GM12891 (cell line): ENCODE measurements around the gene ACAD9.
A peak's percentile ranks its signal among the peaks of the same experiment; 100 is the strongest.
"Not testable (repeated sequence)": the region's sequence is repeated elsewhere in the genome, so short reads cannot be mapped to it uniquely, and the experiment has no call there.

Source experiments
- DNase-seq: peaks from one replicate; pipeline ENCODE4 v3.0.0; 2011; ENCODE audit warnings: low spot score; ENCODE audit not compliant: insufficient read length
- FAIRE-seq: peaks from 2 replicates; lab custom pipeline; 2011; peaks lifted over from hg19 to GRCh38; lab: Jason Lieb, UNC
- PAX5 ChIP-seq: IDR thresholded peaks from 2 replicates; pipeline ENCODE4 v1.6.1; 2011; ENCODE audit warnings: low read length, moderate library complexity, mild to moderate bottlenecking; ENCODE audit not compliant: insufficient read depth, severe bottlenecking
- POLR2A ChIP-seq: IDR thresholded peaks from 2 replicates; pipeline ENCODE4 v1.6.1; 2011; ENCODE audit warnings: low read depth, low read length, control low read depth
- POLR2AphosphoS5 ChIP-seq: IDR thresholded peaks from 2 replicates; pipeline ENCODE4 v1.6.1; 2011; ENCODE audit warnings: low read depth, low read length, control low read depth
- POU2F2 ChIP-seq: IDR thresholded peaks from 2 replicates; pipeline ENCODE4 v1.6.1; 2011; ENCODE audit warnings: low read depth, mild to moderate bottlenecking, control low read depth, low read length, moderate library complexity
- SPI1 ChIP-seq: IDR thresholded peaks from 2 replicates; pipeline ENCODE4 v1.6.1; 2011; ENCODE audit warnings: low read depth, low read length, control low read depth
- TAF1 ChIP-seq: IDR thresholded peaks from 2 replicates; pipeline ENCODE4 v1.6.1; 2011; ENCODE audit warnings: low read depth, low read length, control low read depth

The ACAD9 gene

GRCh38 chr3:128874481-128875180 is 4.8 kb upstream of the ACAD9 start:
- DNase-seq (no peak), FAIRE-seq (peak; percentile 38)
- TF ChIP-seq POLR2A, result no peak
- no peak for TF ChIP-seq SPI1

GRCh38 chr3:128875556-128876120 is 3.8 kb upstream of the ACAD9 start:
- no peak for DNase-seq
- peak; percentile 75 for FAIRE-seq
- no peak for TF ChIP-seq TAF1
- peak; percentile 23; the same call in 1 of the 2 replicates for TF ChIP-seq SPI1

GRCh38 chr3:128878011-128878457 is 1.4 kb upstream of the ACAD9 start:
- TF ChIP-seq TAF1 (no peak), POLR2AphosphoS5 (no peak), PAX5 (no peak), POU2F2 (no peak), POLR2A (no peak), SPI1 (no peak)
- DNase-seq (no peak), FAIRE-seq (no peak)

GRCh38 chr3:128878556-128879124 is 780 bp upstream of the ACAD9 start:
- DNase-seq, result no peak
- peak; percentile 13 for FAIRE-seq
- TF ChIP-seq POLR2A, result 0 out of 2 replicates have a peak, but pooled peaks have one; percentile 14
- TF ChIP-seq POU2F2, result no peak

GRCh38 chr3:128879991-128880390 is 571 bp downstream of the ACAD9 start:
- FAIRE-seq, result no peak
- TF ChIP-seq POU2F2, result no peak
- no peak for TF ChIP-seq POLR2AphosphoS5
- TF ChIP-seq SPI1, result no peak
- TF ChIP-seq PAX5, result no peak
- no peak for TF ChIP-seq TAF1
- no peak for TF ChIP-seq POLR2A
- DNase-seq, result no peak

GRCh38 chr3:128880455-128880854 is 1.0 kb downstream of the ACAD9 start:
- not testable (repeated sequence) for FAIRE-seq, DNase-seq

GRCh38 chr3:128881576-128881975 is 2.2 kb downstream of the ACAD9 start:
- FAIRE-seq (no peak), DNase-seq (no peak)
- TF ChIP-seq PAX5 (no peak), POLR2A (no peak), TAF1 (no peak), POU2F2 (no peak), POLR2AphosphoS5 (no peak), SPI1 (no peak)

GRCh38 chr3:128882719-128883118 is 3.3 kb downstream of the ACAD9 start:
- no peak for DNase-seq
- no peak for TF ChIP-seq PAX5
- TF ChIP-seq POU2F2, result no peak
- no peak for TF ChIP-seq SPI1
- no peak for TF ChIP-seq POLR2AphosphoS5
- no peak for TF ChIP-seq POLR2A
- no peak for TF ChIP-seq TAF1
- no peak for FAIRE-seq

GRCh38 chr3:128884992-128885391 is 5.6 kb downstream of the ACAD9 start:
- DNase-seq, result no peak
- FAIRE-seq, result no peak
- TF ChIP-seq POLR2AphosphoS5 (no peak), POLR2A (no peak), PAX5 (no peak), SPI1 (no peak), TAF1 (no peak), POU2F2 (no peak)

- DNase-seq (no peak), FAIRE-seq (no peak)
- TF ChIP-seq SPI1 (no peak), POLR2AphosphoS5 (no peak), POLR2A (no peak), TAF1 (no peak), PAX5 (no peak), POU2F2 (no peak)
Observed at GRCh38 chr3:128889139-128889894, 9.9 kb downstream of the ACAD9 start.
